ENCODE measurements around the gene PRDM2.

PRDM2 gene

DNA sequence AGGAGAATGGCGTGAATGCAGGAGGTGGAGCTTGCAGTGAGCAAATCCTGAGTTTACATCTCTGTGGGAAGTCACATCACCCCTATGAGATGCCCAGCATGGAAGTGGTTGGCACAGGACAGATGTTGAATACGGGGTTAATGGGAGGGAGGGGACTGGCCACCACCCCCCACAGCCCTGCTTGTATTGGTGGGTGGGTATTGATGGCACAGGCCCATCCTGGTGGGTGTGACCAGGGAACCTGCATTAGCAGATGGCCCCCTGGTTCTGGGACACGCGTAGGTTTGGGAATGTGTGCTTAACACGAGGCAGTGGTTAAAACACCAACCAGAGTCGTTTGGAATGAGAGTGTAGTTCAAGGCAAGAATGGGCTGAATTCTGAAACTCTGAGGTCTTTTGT is 117.9 kb downstream of the PRDM2 start:
- Mint-ChIP-seq H3K9me3 (no peaks in the 10 kb centered on the region), H3K27ac (no peak overlapping the region), H3K4me3 (no peak overlapping the region), H3K36me3 (ENCODE audit: low read depth) (peaks cover 11% of the 10 kb centered on the region), H3K4me1 (no peaks in the 10 kb centered on the region), H3K27me3 (ENCODE audit: low read depth) (no peaks in the 10 kb centered on the region)
- TF ChIP-seq, protein P1, sequence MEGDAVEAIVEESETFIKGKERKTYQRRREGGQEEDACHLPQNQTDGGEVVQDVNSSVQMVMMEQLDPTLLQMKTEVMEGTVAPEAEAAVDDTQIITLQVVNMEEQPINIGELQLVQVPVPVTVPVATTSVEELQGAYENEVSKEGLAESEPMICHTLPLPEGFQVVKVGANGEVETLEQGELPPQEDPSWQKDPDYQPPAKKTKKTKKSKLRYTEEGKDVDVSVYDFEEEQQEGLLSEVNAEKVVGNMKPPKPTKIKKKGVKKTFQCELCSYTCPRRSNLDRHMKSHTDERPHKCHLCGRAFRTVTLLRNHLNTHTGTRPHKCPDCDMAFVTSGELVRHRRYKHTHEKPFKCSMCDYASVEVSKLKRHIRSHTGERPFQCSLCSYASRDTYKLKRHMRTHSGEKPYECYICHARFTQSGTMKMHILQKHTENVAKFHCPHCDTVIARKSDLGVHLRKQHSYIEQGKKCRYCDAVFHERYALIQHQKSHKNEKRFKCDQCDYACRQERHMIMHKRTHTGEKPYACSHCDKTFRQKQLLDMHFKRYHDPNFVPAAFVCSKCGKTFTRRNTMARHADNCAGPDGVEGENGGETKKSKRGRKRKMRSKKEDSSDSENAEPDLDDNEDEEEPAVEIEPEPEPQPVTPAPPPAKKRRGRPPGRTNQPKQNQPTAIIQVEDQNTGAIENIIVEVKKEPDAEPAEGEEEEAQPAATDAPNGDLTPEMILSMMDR (IDR thresholded peaks at IDR 0.05; ENCODE audit: unreplicated experiment in 3 of 3): no peak

DNA sequence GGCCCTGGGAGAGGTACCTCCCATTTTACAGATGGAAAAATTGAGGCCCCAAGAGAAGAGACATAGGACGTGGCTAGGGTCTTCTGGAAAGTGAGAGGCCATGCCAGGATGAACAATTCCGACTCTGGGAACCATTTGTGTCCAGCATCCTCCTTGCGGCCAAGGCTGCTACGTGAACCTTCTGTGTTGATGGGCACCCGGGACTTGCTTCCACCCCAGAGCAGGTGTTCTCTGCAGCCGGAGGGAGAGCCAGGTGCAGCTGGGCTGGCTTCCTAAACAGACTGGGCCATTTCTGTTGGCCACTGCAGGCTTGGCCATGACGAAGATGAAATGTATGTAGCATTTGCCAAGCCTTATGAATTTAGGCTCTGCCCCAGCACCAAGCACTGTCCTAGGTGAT is 118.9 kb downstream of the PRDM2 start:
- TF ChIP-seq, protein P1 (IDR thresholded peaks at IDR 0.05; ENCODE audit: unreplicated experiment in 3 of 3): no peak
- Mint-ChIP-seq H3K36me3 (ENCODE audit: low read depth) (peaks cover 21% of the 10 kb centered on the region), H3K27ac (no peak overlapping the region), H3K9me3 (no peaks in the 10 kb centered on the region), H3K27me3 (ENCODE audit: low read depth) (no peaks in the 10 kb centered on the region), H3K4me1 (no peaks in the 10 kb centered on the region), H3K4me3 (no peak overlapping the region)

DNA sequence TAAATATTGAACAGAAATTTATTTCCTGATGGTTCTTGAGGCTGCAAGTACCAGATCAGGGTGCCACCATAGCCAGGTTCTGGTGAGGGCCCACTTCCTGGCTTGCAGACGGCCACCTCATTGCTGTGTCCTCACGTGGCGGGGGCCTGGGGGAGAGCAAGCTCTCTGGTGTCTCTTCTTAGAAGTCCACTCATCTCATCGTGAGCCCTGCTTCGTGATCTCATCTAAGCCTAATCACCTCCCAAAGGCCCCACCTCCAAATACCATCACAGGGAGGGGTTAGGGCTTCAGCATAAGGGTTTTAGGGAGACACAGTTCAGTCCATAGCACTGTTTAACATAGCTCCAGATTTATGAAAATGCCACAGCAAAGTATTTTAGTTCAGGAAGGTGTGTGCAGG is 119.7 kb downstream of the PRDM2 start:
- TF ChIP-seq, protein P1 (IDR thresholded peaks at IDR 0.05; ENCODE audit: unreplicated experiment in 3 of 3): no peak
- no peak overlapping the region for H3K4me3 Mint-ChIP-seq
- no peaks in the 10 kb centered on the region for H3K27me3 Mint-ChIP-seq (ENCODE audit: low read depth)
- H3K4me1 Mint-ChIP-seq: no peaks in the 10 kb centered on the region
- H3K36me3 Mint-ChIP-seq (ENCODE audit: low read depth): peaks cover 26% of the 10 kb centered on the region
- no peak overlapping the region for H3K27ac Mint-ChIP-seq
- H3K9me3 Mint-ChIP-seq: no peaks in the 10 kb centered on the region

DNA sequence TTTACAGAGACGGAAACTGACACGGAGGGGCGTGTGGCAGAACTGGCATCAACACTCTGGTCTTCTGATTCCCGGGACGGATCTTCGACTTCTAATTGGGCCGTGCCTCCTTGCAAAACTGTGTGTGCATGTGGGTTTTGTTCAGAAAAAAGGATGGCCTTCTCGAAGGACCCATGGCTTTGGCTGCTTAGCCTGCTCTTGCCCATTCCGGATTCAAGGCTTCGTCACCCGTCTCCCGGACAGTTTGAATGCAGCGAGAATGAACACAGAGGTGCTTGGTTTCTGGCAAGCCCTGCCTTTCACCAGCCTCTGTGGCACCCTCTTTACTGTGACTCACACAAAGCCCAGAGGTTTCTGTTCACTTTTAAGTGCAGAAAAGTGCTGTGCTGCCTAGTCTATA is 120.1 kb downstream of the PRDM2 start:
- Mint-ChIP-seq H3K27ac (no peak overlapping the region), H3K4me3 (no peak overlapping the region)
- TF ChIP-seq, protein P1 (IDR thresholded peaks at IDR 0.05; ENCODE audit: unreplicated experiment in 3 of 3): no peak

DNA sequence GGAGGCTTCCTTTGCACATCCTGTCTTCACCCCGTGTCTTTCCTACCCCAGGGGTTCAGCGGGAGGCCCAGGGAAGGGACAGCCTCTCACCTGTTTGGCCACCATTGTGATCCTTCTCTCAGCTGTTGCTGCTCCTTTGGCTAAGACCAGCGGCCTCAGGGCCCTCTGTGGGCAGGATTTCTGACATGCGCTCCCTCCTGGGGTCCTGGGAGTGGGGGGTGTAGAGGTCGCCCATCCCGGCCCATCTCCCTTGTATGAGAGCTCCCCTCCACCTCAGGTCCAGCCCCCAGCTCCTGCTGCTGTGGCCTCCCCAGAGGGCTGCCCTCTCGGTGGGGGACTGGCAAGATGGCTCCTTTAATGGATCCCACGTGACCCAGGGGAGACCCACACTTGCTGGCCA is 120.5 kb downstream of the PRDM2 start:
- peaks cover 31% of the 10 kb centered on the region for H3K36me3 Mint-ChIP-seq (ENCODE audit: low read depth)
- no peaks in the 10 kb centered on the region for H3K9me3 Mint-ChIP-seq
- TF ChIP-seq, protein P1 (IDR thresholded peaks at IDR 0.05; ENCODE audit: unreplicated experiment in 3 of 3): no peak
- H3K4me1 Mint-ChIP-seq: no peaks in the 10 kb centered on the region
- no peaks in the 10 kb centered on the region for H3K27me3 Mint-ChIP-seq (ENCODE audit: low read depth)
- H3K27ac Mint-ChIP-seq: no peak overlapping the region
- H3K4me3 Mint-ChIP-seq: no peak overlapping the region

More for the DNA sequence above, 120.1 kb downstream of the PRDM2 start:
- H3K27me3 Mint-ChIP-seq (ENCODE audit: low read depth): no peaks in the 10 kb centered on the region
- no peaks in the 10 kb centered on the region for H3K9me3 Mint-ChIP-seq
- H3K4me1 Mint-ChIP-seq: no peaks in the 10 kb centered on the region
- peaks cover 30% of the 10 kb centered on the region for H3K36me3 Mint-ChIP-seq (ENCODE audit: low read depth)

DNA sequence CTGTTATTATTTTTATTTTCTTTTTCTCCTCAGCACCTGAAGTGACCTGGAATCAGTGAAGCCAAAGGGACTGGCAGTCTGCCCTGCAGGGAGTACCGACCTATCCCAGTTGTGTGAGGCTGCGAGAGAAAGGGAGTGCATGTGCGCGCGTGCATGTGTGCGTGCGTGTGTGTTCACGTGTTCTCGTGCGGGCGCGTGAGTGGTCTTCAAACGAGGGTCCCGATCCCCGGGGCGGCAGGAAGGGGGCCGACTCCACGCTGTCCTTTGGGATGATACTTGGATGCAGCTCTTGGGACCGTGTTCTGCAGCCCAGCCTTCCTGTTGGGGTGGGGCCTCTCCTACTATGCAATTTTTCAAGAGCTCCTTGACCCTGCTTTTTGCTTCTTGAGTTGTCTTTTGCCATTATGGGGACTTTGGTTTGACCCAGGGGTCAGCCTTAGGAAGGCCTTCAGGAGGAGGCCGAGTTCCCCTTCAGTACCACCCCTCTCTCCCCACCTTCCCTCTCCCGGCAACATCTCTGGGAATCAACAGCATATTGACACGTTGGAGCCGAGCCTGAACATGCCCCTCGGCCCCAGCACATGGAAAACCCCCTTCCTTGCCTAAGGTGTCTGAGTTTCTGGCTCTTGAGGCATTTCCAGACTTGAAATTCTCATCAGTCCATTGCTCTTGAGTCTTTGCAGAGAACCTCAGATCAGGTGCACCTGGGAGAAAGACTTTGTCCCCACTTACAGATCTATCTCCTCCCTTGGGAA is 123.3 kb downstream of the PRDM2 start:
- Mint-ChIP-seq H3K9me3 (no peaks in the 10 kb centered on the region), H3K27ac (no peak overlapping the region), H3K27me3 (ENCODE audit: low read depth) (peaks cover 7% of the 10 kb centered on the region), H3K36me3 (ENCODE audit: low read depth) (peaks cover 38% of the 10 kb centered on the region), H3K4me3 (no peak overlapping the region), H3K4me1 (no peaks in the 10 kb centered on the region)
- TF ChIP-seq, protein P1 (IDR thresholded peaks at IDR 0.05; ENCODE audit: unreplicated experiment in 3 of 3): no peak

All from nephron (organoid).